IMR-90 (cell line): ENCODE data around the gene UBN1.

Experiments used
- FOS ChIP-seq: fragments of 150-350 bp; IDR thresholded peaks from 2 replicates; pipeline ENCODE4 v1.6.1; 2016; ENCODE audit warnings: low read depth, low read length
- NFE2L2 ChIP-seq: fragments of 150-350 bp; IDR thresholded peaks from 2 replicates; pipeline ENCODE4 v1.6.1; 2016; ENCODE audit warnings: low read depth, mild to moderate bottlenecking, low read length
- RCOR1 ChIP-seq: IDR thresholded peaks from 2 replicates; pipeline ENCODE4 v1.6.1; 2012; ENCODE audit warnings: mild to moderate bottlenecking, low read length, improper control_type of control experiment; ENCODE audit not compliant: insufficient replicate concordance
- TF ChIP-seq, protein P1 (sequence below): conservative IDR thresholded peaks from 2 replicates; pipeline ENCODE4 v1.5.1; 2012; ENCODE audit warnings: mild to moderate bottlenecking, low read depth, low read length, improper control_type of control experiment
- TF ChIP-seq, protein P2 (sequence below): fragments of 150-350 bp; IDR thresholded peaks from 2 replicates; pipeline ENCODE4 v1.6.1; 2016; ENCODE audit warnings: low read depth, mild to moderate bottlenecking, low read length, moderate library complexity, borderline replicate concordance

DNA sequence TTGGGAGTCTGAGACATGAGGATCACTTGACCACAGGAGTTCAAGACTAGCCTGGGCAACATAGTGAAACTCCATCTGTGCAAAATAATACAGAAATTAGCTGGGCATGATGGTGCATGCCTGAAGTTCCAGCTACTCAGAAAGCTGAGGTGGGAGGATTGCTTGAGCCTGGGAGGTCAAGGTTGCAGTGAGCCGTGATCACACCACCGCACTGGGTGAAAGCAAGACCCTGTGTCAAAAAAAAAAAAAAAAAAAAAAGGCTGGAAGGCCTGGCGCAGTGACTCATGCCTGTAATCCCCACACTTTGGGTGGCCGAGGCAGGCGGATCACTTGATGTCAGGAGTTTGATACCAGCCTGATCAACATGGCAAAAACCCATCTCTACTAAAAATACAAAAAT, 8.1 kb downstream of the UBN1 start:
- TF ChIP-seq, protein P1, sequence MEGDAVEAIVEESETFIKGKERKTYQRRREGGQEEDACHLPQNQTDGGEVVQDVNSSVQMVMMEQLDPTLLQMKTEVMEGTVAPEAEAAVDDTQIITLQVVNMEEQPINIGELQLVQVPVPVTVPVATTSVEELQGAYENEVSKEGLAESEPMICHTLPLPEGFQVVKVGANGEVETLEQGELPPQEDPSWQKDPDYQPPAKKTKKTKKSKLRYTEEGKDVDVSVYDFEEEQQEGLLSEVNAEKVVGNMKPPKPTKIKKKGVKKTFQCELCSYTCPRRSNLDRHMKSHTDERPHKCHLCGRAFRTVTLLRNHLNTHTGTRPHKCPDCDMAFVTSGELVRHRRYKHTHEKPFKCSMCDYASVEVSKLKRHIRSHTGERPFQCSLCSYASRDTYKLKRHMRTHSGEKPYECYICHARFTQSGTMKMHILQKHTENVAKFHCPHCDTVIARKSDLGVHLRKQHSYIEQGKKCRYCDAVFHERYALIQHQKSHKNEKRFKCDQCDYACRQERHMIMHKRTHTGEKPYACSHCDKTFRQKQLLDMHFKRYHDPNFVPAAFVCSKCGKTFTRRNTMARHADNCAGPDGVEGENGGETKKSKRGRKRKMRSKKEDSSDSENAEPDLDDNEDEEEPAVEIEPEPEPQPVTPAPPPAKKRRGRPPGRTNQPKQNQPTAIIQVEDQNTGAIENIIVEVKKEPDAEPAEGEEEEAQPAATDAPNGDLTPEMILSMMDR, result no peak
- TF ChIP-seq NFE2L2, result no peak
- TF ChIP-seq, protein P2, sequence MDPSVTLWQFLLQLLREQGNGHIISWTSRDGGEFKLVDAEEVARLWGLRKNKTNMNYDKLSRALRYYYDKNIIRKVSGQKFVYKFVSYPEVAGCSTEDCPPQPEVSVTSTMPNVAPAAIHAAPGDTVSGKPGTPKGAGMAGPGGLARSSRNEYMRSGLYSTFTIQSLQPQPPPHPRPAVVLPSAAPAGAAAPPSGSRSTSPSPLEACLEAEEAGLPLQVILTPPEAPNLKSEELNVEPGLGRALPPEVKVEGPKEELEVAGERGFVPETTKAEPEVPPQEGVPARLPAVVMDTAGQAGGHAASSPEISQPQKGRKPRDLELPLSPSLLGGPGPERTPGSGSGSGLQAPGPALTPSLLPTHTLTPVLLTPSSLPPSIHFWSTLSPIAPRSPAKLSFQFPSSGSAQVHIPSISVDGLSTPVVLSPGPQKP, result no peak
- no peak for TF ChIP-seq FOS
- no peak for TF ChIP-seq RCOR1
